Endothelial cell (in vitro differentiated cells): ENCODE results near the gene PDE6B. TPM values are rescaled to one million over a fixed set of nuclear protein-coding genes. Genes with fewer than 3 reads are reported as not detected.

Experiments used
- DNase-seq: peaks from one replicate; pipeline ENCODE4 v3.0.0; 2021; ENCODE audit warnings: low spot score
- H3K27ac Mint-ChIP-seq: one replicate; pipeline ENCODE4 v1.8.0; 2021; ENCODE audit warnings: mixed read lengths, inconsistent platforms; ENCODE audit not compliant: unreplicated experiment
- H3K27me3 Mint-ChIP-seq: one replicate; pipeline ENCODE4 v1.8.0; 2021; ENCODE audit warnings: mild to moderate bottlenecking, moderate library complexity, mixed read lengths, inconsistent platforms; ENCODE audit not compliant: unreplicated experiment
- H3K36me3 Mint-ChIP-seq: one replicate; pipeline ENCODE4 v1.8.0; 2021; ENCODE audit warnings: mild to moderate bottlenecking, low read depth, mixed read lengths, inconsistent platforms; ENCODE audit not compliant: unreplicated experiment
- H3K4me1 Mint-ChIP-seq: one replicate; pipeline ENCODE4 v1.8.0; 2021; ENCODE audit warnings: mild to moderate bottlenecking, mixed read lengths, inconsistent platforms; ENCODE audit not compliant: unreplicated experiment
- H3K4me3 Mint-ChIP-seq: one replicate; pipeline ENCODE4 v1.8.0; 2021; ENCODE audit warnings: mild to moderate bottlenecking, mixed read lengths, inconsistent platforms; ENCODE audit not compliant: unreplicated experiment
- H3K9me3 Mint-ChIP-seq: one replicate; pipeline ENCODE4 v1.8.0; 2021; ENCODE audit warnings: mixed read lengths, inconsistent platforms; ENCODE audit not compliant: unreplicated experiment
- CTCF ChIP-seq: fragments of 200-600 bp; sonication (generic); IDR thresholded peaks from one replicate; pipeline ENCODE4 v1.5.0; 2021; ENCODE audit warnings: antibody characterized with exemption; ENCODE audit not compliant: unreplicated experiment
- total RNA-seq: library from RNA; stranded (reverse); fragmentation: NEBNext Ultra II Directional; extraction: Animal tissue kit (Norgen Biotek cat#: 25700); gene quantifications from one replicate; pipeline ENCODE4 v1.2.1, GENCODE V29; 2021; ENCODE audit not compliant: unreplicated experiment

Gene PDE6B
- total RNA-seq, 1 donor from 2014 or later, result 5.1 TPM

GRCh38 chr4:709348-709747, 84.0 kb downstream of the PDE6B start:
- Mint-ChIP-seq H3K4me3 (no peak overlapping the region), H3K36me3 (peaks cover 18% of the 10 kb centered on the region), H3K9me3 (no peaks in the 10 kb centered on the region), H3K27me3 (peaks cover 4% of the 10 kb centered on the region), H3K4me1 (peaks cover 18% of the 10 kb centered on the region), H3K27ac (no peak overlapping the region)
- TF ChIP-seq CTCF, result no peak
- DNase-seq, result no peak

GRCh38 chr4:710116-710515, 84.7 kb downstream of the PDE6B start:
- H3K36me3 Mint-ChIP-seq, result peaks cover 19% of the 10 kb centered on the region
- H3K27me3 Mint-ChIP-seq, result peaks cover 4% of the 10 kb centered on the region
- no peaks in the 10 kb centered on the region for H3K9me3 Mint-ChIP-seq
- H3K27ac Mint-ChIP-seq, result no peak overlapping the region
- TF ChIP-seq CTCF, result no peak
- DNase-seq, result no peak
- peaks cover 19% of the 10 kb centered on the region for H3K4me1 Mint-ChIP-seq
- peak overlapping the region; percentile 45 for H3K4me3 Mint-ChIP-seq

- no peak overlapping the region for H3K27ac Mint-ChIP-seq
- H3K4me1 Mint-ChIP-seq, result peaks cover 21% of the 10 kb centered on the region
- peaks cover 21% of the 10 kb centered on the region for H3K36me3 Mint-ChIP-seq
- H3K27me3 Mint-ChIP-seq, result peaks cover 5% of the 10 kb centered on the region
- DNase-seq, result no peak
- no peaks in the 10 kb centered on the region for H3K9me3 Mint-ChIP-seq
- no peak overlapping the region for H3K4me3 Mint-ChIP-seq
- no peak for TF ChIP-seq CTCF
These were observed 85.5 kb downstream of the PDE6B start for GRCh38 chr4:710916-711315.

GRCh38 chr4:712093-712492, 86.7 kb downstream of the PDE6B start:
- H3K36me3 Mint-ChIP-seq, result peaks cover 21% of the 10 kb centered on the region
- TF ChIP-seq CTCF, result no peak
- H3K4me3 Mint-ChIP-seq, result no peak overlapping the region
- DNase-seq, result no peak
- no peak overlapping the region for H3K27ac Mint-ChIP-seq
- H3K27me3 Mint-ChIP-seq, result peaks cover 5% of the 10 kb centered on the region
- H3K9me3 Mint-ChIP-seq, result no peaks in the 10 kb centered on the region
- peaks cover 23% of the 10 kb centered on the region for H3K4me1 Mint-ChIP-seq

GRCh38 chr4:712916-713632, 87.7 kb downstream of the PDE6B start:
- H3K4me3 Mint-ChIP-seq, result no peak overlapping the region
- no peak for TF ChIP-seq CTCF
- no peak overlapping the region for H3K27ac Mint-ChIP-seq
- no peaks in the 10 kb centered on the region for H3K9me3 Mint-ChIP-seq
- H3K4me1 Mint-ChIP-seq, result peaks cover 23% of the 10 kb centered on the region
- DNase-seq, result no peak
- H3K36me3 Mint-ChIP-seq, result peaks cover 21% of the 10 kb centered on the region
- H3K27me3 Mint-ChIP-seq, result peaks cover 5% of the 10 kb centered on the region
